GM21381 (cell line): ENCODE results near the gene ACTL7A.
A peak's percentile ranks its signal among the peaks of the same experiment; 100 is the strongest.
"Not testable (repeated sequence)": the region's sequence is repeated elsewhere in the genome, so short reads cannot be mapped to it uniquely, and the experiment has no call there.

Experiments used
- ATAC-seq: cut with Tn5 transposase; IDR thresholded peaks from one replicate; pipeline ENCODE4 v1.9.1; 2021; ENCODE audit warnings: mild to moderate bottlenecking, moderate library complexity; ENCODE audit not compliant: unreplicated experiment

The ACTL7A gene

DNA sequence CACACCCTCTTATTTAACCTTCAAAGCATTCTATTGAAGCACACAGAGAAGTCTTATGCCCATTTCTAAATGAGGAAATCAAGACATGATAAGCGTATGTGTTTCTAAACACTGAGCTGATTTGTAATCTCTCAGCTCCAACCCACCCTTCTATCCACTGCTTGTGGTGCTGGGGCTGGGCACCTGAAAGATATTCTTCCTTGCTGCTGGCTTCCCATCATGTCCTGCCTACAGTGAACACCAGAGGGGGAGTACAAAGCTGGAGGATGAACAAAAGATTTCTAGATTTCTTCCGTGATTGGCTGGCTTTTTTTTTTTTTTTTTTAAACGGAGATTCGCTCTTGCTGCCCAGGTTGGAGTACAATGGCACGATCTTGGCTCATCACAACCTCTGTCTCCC, 14.4 kb downstream of the ACTL7A start:
- no peak for ATAC-seq

- no peak for ATAC-seq
These were observed 15.5 kb downstream of the ACTL7A start for GRCh38 chr9:108877524-108877923.

DNA sequence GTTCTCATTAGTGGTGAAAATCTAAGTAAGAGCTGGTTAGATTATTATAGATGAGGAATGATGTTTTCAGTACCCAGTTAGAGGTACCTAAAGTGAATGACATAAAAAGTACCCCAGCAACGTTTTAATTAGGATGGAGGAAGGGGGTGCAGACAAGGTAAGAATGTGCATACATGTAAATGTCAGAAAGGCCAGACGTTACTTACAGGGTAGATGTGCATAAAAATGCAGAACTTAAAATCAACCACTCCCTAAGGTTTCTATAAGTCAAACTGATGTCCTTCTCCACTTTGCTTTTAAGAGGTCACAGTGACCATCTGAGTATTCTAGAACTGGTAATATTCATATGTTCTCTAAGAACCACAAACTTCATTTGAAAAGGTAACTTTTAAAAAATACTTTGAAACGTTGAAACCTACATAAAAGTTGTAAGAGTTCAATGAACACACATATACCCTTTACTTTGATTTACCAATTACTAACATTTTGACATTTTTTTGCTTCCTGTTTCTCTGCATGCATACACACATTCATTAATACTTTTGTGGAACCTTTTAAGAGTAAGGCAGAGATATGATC, 18.8 kb downstream of the ACTL7A start:
- no peak for ATAC-seq

DNA sequence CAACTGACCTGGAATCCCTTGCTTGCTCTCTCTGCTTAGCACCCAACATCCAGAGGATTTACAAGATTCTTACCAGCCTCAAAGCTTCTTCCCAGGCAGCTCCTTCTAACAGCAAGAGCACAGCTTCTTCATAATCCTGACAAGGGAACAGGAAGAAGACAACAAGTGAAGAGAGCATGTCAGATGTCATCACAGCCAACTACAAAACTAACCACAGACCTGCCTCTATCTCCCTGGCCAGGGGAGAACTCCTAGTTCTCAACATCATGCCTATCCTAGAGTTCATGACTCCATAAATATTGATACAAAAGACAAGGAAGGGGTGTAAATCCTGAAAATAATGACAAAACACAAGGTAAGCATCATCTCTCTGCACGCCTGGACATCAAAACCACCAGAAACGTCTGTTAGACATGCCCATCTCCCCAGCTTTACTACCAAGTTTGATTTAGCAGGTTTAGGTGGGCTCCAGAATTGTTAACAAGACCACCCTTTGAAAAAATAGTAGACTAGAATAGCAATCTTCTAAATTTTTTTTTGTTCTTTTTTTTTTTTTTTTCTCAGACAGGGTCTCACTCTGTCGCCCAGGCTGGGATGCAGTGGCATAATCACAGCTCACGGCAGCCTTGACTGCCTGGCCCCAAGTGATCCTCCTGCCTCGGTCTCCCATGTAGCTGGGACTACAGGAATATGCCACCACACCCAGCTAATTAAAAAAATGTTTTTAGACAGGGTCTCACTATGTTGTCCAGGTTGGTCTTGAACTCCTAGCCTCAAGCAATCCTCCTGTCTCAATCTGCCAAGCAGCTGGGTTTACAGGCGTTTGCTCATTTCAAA, 20.2 kb downstream of the ACTL7A start:
- no peak for ATAC-seq

GRCh38 chr9:108883085-108883484, 21.0 kb downstream of the ACTL7A start:
- no peak for ATAC-seq

- ATAC-seq: no peak
These were observed 22.6 kb downstream of the ACTL7A start for GRCh38 chr9:108884701-108885100.

DNA sequence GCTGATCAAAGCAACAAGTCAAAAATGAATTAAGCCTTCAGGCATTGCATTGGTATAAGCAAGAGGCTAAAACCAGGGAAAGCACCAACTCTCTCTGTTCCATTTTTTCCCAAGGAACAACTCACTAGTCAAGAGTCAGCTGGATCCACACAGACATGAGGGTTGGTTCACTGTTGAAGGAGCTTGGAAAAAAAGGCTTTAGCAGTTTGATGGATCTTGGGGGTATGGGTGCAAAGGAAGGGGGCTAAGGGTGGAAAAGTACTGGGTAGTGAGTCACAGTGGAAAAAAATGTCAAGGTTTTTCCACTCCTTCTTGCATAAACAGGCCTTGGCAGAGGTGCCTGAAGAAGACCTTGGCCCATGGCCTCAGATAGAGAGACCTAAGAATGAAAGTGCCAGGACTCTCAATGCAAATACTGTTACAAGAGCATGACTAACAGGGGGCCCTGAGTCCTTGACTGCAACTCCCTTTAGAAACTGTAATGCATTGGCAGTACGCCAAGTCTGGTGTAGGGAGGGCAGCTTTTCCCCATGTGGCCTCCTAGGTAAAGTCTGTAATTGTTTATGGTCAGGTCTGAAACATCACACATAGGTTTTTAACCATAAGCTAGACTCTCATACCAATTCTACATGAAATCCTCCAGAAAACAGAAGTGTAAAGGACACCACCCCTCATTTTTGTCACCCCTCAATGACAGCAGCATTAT, 23.7 kb downstream of the ACTL7A start:
- ATAC-seq: peak; percentile 99

GRCh38 chr9:108886594-108887271, 24.7 kb downstream of the ACTL7A start:
- ATAC-seq: not testable (repeated sequence)

DNA sequence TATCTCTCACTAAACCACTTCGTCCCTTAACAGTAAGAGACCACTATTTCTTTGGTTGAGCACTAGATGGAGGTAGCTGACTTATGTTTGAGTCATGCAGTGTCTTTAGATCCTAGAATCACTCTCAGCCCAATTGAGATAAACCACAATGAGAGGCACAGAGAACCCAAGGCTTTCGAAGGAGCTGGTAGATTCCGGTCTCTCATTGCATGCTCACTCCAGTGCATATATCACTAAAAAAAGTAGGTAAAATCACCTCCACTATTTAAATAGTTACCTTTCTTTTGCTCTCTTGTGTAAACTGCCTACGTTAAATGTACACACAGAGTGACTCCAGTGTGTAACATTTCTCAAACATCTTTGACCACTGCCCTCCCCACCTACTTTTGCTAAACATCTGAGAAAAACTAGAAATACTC, 27.6 kb downstream of the ACTL7A start:
- ATAC-seq: no peak

- ATAC-seq: no peak
These were observed 32.3 kb downstream of the ACTL7A start for GRCh38 chr9:108894225-108894997.

GRCh38 chr9:108897324-108898096, 35.4 kb downstream of the ACTL7A start:
- ATAC-seq: no peak

DNA sequence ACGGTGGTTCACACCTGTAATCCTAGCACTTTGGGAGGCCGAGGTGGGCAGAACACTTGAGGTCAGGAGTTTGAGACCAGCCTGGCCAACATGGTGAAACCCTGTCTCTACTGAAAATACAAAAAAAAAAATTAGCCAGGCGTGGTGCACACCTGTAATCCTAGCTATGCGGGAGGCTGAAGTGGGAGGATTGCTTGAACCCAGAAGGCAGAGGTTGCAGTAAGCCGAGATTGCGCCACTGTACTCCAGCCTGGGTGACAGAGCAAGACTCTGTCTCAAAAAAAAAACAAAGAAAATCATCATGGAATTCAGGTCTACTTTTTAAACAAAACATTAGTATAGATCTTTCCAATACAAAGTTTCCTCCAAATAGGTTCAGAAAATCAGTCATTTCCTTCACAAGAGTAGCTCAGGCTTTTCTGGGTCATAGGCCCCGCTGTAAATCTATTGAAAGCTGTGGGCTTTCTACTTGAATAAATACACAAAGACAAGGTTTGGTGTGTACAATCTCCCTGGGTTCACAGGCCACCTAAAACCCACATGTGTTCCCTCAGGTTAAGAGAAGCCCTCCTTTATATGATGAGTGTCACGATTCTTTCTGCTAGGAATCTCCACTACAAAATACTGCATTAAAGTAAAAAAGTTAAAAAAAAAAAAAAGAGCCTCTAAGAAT, 37.1 kb downstream of the ACTL7A start:
- ATAC-seq: not testable (repeated sequence)

DNA sequence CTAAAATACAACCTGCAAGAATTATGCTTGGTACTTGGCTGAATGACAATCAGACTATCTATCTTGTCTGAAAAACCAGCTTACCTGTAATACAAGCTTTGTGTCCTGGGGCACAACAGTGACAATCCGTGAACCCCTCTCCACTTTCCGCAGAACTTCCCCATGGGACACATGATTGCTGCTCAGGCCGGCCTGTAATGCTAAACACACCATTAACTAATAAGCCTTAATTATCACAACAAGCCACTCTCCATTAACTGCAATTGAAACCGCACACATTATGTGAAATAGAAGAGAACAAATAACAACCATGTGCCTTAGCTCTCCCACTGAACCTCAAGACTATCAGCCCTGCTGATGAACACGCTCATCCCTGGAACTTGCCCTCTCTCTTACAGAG, 38.1 kb downstream of the ACTL7A start:
- no peak for ATAC-seq

- no peak for ATAC-seq
These were observed 41.5 kb downstream of the ACTL7A start for GRCh38 chr9:108903420-108904103.

DNA sequence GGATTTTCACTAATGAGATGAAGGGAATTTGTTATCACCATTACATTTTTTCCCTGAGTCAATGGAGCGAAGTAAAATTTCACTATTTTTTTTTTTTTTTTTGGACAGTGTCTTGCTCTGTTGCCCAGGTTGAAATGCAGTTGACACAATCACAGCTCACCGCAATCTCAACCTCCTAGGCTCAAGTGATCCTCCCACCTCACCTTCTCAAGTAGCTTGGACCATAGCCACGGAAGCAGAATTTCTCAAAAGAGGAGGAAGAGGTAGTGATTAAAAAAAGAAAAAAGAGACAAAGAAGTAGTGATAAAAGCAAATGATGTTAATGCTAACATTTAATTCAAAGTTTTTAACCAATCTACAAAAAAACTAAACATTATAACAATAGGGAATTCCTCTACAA, 42.1 kb downstream of the ACTL7A start:
- no peak for ATAC-seq

DNA sequence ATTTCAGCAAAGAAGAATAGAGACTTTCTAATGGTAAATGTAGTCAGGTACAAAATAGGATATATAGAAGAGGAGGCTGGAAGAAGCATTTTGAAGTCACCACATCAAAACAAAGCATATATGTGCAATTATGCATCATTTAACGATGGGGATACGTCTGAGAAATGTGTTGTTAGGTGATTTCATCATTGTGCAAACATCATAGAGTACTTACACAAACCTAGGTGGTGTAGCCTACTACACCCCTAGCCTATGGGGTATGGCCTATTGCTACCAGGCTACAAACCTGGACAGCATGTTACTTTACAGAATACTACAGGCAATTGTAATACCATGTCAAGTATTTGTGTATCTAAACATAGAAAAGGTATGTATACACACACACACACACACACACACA, 43.4 kb downstream of the ACTL7A start:
- no peak for ATAC-seq

GRCh38 chr9:108910402-108910801, 48.3 kb downstream of the ACTL7A start:
- ATAC-seq: no peak

GRCh38 chr9:108910914-108911313, 48.8 kb downstream of the ACTL7A start:
- ATAC-seq: no peak

- no peak for ATAC-seq
These were observed 49.8 kb downstream of the ACTL7A start for GRCh38 chr9:108911820-108912219.
